Measurements from ENCODE around the gene STAT6.

STAT6 gene

DNA sequence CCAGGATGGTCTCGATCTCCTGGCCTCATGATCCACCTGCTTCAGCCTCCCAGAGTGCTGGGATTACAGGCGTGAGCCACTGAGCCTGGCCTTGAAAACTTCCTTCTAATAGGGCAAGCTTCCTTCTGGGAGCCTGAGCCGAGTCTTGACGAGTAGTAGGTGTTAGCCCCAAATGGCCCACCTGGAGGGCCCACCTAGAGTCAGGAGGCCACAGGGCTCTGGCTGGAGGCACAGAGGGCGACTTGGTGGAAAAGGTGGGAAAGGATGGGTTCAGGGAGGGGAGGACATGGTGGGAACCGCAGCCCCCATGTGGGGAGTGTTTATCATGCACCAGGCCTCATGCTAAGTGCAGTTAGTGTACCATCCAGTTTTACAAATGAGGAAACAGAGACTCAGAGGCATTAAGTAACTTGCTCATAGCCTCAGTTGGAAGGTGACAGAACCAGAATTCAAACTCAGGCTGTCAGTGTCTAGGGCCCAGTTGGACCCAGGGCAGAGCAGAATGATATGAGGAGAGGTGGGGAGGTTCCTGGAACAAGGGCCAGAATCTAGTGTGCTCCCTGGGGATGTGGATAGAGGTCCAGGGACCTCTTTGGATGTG is 39.3 kb upstream of the STAT6 start:
- Mint-ChIP-seq H3K36me3 (no peaks in the 10 kb centered on the region), H3K4me1 (peaks cover 11% of the 10 kb centered on the region), H3K27ac (no peak overlapping the region), H3K9me3 (no peaks in the 10 kb centered on the region), H3K27me3 (no peaks in the 10 kb centered on the region), H3K4me3 (no peak overlapping the region)
- no peak for ATAC-seq

DNA sequence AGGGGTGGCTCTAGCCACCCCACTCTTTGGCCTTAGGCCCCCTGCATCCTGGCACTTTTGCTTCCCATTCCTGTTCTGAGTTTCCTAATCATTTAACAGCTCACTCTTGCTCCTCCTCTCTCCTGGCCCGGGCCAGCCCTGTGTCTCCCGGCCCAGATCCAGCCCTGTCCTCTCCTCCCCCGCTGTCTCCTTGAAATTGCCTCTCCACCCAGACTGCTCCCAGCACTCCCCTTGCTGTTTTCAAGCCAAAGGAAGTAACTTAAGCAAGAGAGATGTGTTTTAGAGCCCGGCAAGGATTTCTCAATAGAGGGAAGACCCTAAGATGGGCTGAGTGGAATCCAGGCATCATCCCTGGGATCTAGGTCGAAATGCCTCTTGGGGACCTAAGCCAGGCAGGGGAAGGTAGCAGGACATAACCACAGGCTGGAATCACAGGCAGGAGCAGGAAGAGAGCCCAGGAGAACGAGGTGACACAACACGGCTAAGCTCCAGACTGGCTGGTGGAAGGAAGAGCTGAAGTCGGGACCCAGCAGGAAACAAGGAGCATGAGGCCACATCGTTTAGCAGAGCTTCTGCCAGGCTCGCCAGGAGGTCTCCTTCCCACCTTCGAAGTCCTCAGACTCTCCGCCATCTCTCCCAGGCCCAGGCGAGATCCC is 38.2 kb upstream of the STAT6 start:
- H3K4me1 Mint-ChIP-seq, result peaks cover 6% of the 10 kb centered on the region
- no peaks in the 10 kb centered on the region for H3K36me3 Mint-ChIP-seq
- no peaks in the 10 kb centered on the region for H3K9me3 Mint-ChIP-seq
- H3K4me3 Mint-ChIP-seq, result no peak overlapping the region
- no peaks in the 10 kb centered on the region for H3K27me3 Mint-ChIP-seq
- no peak for ATAC-seq
- H3K27ac Mint-ChIP-seq, result no peak overlapping the region

DNA sequence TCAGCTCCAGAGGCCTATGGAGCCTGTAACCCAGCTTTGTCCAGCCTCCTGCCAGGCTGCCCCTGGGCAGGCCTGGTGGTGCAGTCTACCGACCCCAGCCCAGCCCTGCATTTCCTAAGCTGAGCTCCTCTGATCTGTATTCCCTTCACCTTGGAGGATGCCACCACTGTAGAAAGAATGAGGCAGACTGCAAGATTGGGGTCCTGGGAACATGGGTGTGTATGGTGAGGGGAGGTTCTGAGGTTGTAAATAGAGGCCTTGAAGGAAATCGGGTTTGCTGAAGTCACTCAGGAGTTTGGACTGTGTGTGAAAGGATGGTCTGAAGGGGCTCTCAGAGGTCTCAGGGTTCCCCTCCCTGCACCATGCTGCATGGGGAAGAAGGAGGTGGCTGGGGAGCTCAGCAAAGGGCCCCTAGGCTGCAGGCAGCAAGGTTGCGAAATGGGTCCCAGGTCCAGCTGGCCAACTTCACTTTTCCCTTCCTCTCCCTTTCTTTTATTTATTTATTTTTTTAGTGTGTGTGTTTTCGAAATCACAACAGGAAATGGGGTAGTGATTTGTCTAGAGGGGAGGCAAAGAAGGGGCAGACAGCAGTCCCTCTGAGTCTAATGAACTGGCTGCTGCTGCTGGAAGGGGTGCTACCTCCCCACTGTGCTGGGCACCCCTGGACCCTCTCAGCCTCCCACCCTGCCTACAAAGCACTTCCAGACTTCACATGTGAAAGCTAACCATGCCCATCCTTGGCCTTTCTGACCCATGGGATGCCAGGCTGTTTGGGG is 37.5 kb upstream of the STAT6 start:
- no peaks in the 10 kb centered on the region for H3K9me3 Mint-ChIP-seq
- no peak for ATAC-seq
- H3K27ac Mint-ChIP-seq, result no peak overlapping the region
- H3K4me1 Mint-ChIP-seq, result peaks cover 6% of the 10 kb centered on the region
- H3K4me3 Mint-ChIP-seq, result no peak overlapping the region
- no peaks in the 10 kb centered on the region for H3K27me3 Mint-ChIP-seq
- H3K36me3 Mint-ChIP-seq, result no peaks in the 10 kb centered on the region

DNA sequence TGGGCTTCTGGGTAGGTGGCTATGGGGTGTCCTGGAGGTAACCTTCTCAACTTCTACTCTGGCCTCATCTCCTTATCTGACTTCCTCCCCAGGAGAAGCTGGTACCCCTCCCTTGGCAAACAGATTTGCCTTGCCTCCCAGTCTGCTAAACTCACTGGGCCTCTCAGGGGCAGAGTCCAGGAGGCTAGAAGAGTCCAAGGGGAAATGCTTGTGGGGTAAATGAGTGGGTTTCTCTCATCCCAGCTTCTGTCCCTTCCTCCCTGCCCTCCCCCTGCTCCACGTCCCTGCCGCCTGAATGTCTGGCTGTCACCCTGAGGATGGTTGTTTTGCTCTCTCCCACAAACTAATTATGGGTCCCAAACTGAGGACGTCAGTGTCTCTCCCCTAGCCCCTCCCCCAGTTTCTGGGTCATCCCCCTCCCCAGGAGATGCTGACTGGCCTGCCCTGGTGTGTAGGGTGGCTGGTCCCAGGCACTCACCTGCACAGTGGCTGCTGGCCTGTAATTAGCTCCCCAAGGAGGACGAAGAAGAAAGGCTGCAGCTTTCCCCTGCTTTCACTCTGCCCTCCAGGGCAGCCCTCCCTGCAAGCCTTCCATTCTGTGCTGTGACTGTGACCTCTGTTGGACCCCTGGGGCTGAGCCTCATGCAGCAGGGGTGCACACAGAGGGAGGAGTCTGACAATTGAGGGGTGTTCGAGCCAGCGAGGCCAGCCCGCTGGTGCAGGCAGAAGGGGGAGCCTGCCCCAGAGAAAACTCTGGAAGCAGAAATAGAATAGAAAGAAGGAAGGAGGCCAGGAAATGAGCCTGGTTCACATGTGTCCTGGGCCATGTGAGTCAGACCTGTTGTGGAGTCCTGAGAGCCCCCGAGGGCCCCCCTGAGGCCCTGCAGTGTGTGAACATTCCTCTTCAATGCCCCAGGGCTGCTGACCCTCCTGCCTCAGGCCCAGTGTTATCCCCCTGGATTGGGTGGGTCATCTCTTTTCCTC is 36.1 kb upstream of the STAT6 start, which contains the start of gene LRP1-AS:
Gene LRP1-AS, minus strand, starts transcription at position 659 of the 984 bp plus-strand sequence.
- Mint-ChIP-seq H3K36me3 (no peaks in the 10 kb centered on the region), H3K27me3 (no peaks in the 10 kb centered on the region), H3K4me1 (peaks cover 6% of the 10 kb centered on the region), H3K4me3 (no peak within 1 kb of the TSS), H3K27ac (no peak within 1 kb of the TSS), H3K9me3 (no peaks in the 10 kb centered on the region)
- no peak for ATAC-seq

DNA sequence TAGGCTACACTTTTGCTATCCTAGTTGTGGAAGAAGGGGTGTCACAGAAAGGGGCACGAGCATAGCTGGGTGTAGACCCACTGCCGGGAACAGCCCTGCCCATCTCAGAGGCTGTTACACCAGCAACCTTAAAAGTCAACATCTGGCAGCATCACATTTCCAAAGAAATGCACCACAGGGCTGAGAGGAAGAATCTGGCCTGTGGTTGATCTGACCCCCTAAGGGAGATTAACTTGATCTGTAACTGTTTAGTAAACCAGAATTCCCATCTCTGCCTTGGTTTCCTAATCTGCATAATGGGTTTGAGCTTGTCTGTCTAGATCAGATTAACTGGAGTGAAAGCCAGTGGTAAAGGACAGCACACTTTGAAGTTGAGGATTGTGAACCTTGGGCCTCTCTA is 34.9 kb upstream of the STAT6 start:
- Mint-ChIP-seq H3K9me3 (no peaks in the 10 kb centered on the region), H3K36me3 (no peaks in the 10 kb centered on the region), H3K27me3 (no peaks in the 10 kb centered on the region), H3K4me3 (no peak overlapping the region), H3K4me1 (peaks cover 6% of the 10 kb centered on the region), H3K27ac (no peak overlapping the region)
- ATAC-seq, result no peak

DNA sequence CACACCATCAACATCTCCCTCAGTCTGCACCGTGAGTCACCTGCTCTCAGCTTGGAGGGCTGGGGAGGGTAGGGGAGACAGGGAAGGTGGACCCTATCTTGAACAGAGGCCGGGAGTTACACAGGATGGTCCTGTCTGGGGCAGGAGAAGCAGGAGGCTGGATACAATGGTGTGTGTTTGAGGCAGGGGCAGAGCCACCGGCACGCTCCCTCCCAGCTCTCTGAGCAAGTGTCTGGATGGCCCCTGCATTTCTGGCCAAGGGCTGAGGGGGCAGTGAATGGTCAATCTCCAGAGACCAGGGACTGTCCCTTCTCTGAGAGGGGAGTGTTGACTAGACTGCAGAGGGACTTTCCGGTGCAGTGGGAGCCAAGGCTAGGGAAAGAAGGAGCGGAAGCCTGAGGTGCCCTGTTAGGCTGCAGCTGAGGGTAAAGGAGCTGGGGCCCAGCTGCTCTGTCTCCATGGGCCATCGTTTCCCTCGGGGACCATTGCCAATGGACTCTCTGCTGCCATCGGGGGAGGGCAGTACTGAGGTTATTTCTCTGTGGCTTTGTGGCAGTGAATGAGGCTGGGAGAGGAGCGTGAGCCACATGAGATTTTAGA is 34.4 kb upstream of the STAT6 start:
- Mint-ChIP-seq H3K27me3 (no peaks in the 10 kb centered on the region), H3K27ac (no peak overlapping the region), H3K4me1 (peaks cover 6% of the 10 kb centered on the region), H3K36me3 (no peaks in the 10 kb centered on the region), H3K4me3 (no peak overlapping the region), H3K9me3 (no peaks in the 10 kb centered on the region)
- no peak for ATAC-seq

DNA sequence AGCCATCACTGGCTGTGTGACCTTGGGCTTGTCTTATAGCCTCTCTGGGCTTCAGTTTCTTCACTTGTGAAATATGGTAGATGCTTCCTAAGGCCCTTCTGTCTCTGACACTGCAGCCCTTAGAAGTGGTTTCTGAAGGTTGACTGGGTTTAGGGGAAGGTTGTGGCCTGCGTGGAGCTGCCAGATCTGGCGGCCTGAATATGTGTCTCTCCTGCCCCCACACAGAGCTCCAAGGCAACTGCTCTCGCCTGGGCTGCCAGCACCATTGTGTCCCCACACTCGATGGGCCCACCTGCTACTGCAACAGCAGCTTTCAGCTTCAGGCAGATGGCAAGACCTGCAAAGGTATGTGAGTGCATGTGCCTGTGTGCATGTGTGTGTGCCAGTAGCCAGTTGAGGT is 32.3 kb upstream of the STAT6 start:
- Mint-ChIP-seq H3K4me1 (peaks cover 6% of the 10 kb centered on the region), H3K27ac (no peak overlapping the region), H3K36me3 (no peaks in the 10 kb centered on the region), H3K4me3 (no peak overlapping the region), H3K27me3 (no peaks in the 10 kb centered on the region), H3K9me3 (no peaks in the 10 kb centered on the region)
- no peak for ATAC-seq

DNA sequence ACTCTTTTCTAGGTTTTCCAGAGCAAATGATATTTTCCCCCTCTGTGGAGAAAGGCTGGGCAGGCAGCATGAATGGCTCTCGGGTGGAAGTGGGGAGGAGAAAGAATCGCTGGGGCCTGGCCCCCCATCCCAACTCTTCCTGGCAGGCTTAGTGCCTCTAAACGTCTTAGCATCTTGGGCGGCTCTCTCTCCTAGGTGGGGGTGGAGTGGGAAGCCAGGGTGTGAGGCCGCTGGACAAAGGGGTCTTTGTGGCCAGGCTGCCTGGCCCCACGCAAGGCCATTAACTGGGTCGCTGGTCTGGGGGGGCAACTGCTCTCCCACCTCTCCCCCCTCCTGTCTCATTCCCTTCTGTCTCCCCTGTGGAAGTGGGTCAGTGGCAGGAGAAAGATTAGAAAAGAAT is 31.6 kb upstream of the STAT6 start:
- Mint-ChIP-seq H3K4me3 (no peak overlapping the region), H3K27me3 (no peaks in the 10 kb centered on the region), H3K36me3 (no peaks in the 10 kb centered on the region), H3K9me3 (no peaks in the 10 kb centered on the region), H3K27ac (no peak overlapping the region), H3K4me1 (peaks cover 6% of the 10 kb centered on the region)
- ATAC-seq, result no peak

DNA sequence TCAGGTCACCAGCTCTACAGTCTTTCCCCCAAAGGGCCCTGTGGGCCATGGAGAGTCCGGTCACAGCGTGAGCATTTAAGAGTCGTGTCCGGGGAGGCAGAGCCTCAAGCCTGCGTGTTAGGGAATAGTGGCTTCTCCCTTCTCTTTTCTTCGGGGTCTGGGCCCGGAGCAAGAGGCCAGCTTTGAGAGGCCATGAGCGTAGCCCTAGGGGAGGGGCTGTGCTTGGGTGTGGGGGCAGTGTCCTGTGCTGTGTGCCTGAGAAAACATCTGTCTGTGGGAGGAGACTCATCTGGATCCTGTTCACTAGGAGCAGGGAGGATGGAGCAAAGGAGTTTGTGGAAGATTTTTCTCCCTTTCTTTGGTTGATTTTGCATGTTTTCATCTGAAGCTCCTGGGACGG is 31.0 kb upstream of the STAT6 start:
- ATAC-seq, result no peak
- H3K27ac Mint-ChIP-seq, result no peak overlapping the region
- H3K36me3 Mint-ChIP-seq, result no peaks in the 10 kb centered on the region
- peaks cover 6% of the 10 kb centered on the region for H3K4me1 Mint-ChIP-seq
- no peaks in the 10 kb centered on the region for H3K27me3 Mint-ChIP-seq
- H3K9me3 Mint-ChIP-seq, result no peaks in the 10 kb centered on the region
- no peak overlapping the region for H3K4me3 Mint-ChIP-seq

DNA sequence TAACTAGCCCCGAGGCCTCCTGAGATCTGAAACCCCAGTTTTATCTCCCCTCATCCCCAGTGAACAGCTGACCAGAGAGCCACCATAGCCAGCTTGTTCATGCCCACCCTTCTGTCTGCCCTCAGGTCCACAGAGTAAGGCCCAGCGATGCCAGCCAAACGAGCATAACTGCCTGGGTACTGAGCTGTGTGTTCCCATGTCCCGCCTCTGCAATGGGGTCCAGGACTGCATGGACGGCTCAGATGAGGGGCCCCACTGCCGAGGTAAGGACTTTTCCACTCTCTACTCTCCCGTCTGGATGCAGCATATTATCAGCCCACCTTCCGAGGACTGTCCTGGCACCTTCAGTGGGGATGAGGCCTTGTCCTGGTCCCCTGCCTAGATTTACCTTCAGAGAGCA is 30.1 kb upstream of the STAT6 start:
- no peak overlapping the region for H3K4me3 Mint-ChIP-seq
- H3K27me3 Mint-ChIP-seq, result no peaks in the 10 kb centered on the region

DNA sequence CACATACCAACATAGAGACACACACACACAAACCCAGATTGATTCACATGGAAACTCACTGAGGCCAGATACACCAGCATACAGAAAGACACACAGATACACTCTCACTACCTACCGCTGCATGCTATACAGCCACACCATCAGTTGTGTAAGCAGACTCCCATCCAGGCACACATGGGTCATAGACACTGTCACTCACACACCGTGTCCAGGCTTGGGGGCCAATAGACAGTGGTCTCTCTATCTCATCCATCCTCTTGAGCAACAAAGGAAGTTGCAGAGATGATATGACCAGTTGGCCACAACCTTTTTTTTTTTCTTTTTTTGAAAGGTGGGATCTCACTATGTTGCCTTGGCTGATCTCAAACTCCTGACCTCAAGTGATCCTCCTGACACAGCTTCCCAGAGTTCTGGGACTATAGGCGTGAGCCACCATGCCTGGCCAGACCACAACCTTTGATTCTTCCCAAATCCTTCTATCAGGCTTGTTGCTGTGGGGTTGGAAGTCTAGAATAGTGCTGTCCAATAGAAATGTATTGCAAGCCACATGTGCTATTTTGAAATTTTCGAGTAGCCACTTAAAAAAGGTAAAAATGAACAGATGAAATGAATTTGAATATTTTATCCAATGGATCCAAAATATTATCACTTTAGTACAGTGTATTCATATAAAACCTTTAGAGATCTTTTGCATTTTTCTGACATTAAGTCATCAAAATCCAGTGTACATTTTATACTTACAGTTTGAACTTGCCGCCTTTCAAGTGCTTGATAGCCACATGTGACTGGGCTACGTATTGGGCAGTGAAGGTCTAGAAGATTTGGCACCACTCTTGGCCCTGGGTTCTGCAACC is 28.9 kb upstream of the STAT6 start:
- H3K9me3 Mint-ChIP-seq, result no peaks in the 10 kb centered on the region
- H3K27me3 Mint-ChIP-seq, result no peaks in the 10 kb centered on the region
- no peaks in the 10 kb centered on the region for H3K4me1 Mint-ChIP-seq
- no peak overlapping the region for H3K27ac Mint-ChIP-seq
- H3K36me3 Mint-ChIP-seq, result no peaks in the 10 kb centered on the region
- no peak overlapping the region for H3K4me3 Mint-ChIP-seq
- no peak for ATAC-seq

More for the DNA sequence above, 30.1 kb upstream of the STAT6 start:
- Mint-ChIP-seq H3K27ac (no peak overlapping the region), H3K36me3 (no peaks in the 10 kb centered on the region), H3K9me3 (no peaks in the 10 kb centered on the region), H3K4me1 (peaks cover 6% of the 10 kb centered on the region)
- no peak for ATAC-seq

DNA sequence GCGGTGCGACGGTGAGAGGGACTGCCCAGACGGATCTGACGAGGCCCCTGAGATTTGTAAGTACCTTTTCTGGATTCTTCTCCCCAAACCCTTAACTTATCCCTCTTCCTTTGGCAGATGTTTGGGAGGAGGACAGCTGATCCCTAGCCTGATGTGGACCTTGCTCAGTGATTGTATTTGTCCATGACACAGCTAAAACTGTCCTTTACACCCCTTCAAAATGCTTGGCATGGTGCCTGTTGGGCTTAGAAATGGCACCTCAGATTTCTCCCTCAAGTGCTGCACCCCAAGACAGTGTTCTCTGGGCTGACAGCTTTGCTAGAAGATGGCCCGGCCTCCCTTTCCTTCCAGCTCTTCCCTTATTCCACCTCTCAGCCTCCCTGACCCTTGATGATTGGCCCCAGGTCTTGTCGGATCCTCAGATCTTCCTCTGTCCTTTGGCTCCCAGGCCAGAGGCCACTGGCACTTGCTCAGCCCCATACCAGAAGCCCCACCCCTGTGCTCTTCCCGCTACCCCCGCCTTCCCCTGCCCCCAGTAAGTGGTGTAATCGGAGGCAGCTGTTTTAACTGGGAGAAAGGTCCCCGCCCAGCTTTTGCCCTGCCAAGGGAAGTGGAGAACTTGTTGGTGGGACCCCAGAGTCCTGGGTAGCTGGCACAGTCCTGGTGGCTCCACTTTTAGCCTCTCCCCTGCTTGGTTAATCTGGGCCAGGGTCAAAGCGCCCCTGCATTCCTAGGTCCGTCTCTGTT is 27.5 kb upstream of the STAT6 start:
- ATAC-seq, result no peak
- H3K36me3 Mint-ChIP-seq, result no peaks in the 10 kb centered on the region
- no peaks in the 10 kb centered on the region for H3K9me3 Mint-ChIP-seq
- no peaks in the 10 kb centered on the region for H3K27me3 Mint-ChIP-seq
- H3K27ac Mint-ChIP-seq, result no peak overlapping the region
- no peak overlapping the region for H3K4me3 Mint-ChIP-seq
- H3K4me1 Mint-ChIP-seq, result no peaks in the 10 kb centered on the region

DNA sequence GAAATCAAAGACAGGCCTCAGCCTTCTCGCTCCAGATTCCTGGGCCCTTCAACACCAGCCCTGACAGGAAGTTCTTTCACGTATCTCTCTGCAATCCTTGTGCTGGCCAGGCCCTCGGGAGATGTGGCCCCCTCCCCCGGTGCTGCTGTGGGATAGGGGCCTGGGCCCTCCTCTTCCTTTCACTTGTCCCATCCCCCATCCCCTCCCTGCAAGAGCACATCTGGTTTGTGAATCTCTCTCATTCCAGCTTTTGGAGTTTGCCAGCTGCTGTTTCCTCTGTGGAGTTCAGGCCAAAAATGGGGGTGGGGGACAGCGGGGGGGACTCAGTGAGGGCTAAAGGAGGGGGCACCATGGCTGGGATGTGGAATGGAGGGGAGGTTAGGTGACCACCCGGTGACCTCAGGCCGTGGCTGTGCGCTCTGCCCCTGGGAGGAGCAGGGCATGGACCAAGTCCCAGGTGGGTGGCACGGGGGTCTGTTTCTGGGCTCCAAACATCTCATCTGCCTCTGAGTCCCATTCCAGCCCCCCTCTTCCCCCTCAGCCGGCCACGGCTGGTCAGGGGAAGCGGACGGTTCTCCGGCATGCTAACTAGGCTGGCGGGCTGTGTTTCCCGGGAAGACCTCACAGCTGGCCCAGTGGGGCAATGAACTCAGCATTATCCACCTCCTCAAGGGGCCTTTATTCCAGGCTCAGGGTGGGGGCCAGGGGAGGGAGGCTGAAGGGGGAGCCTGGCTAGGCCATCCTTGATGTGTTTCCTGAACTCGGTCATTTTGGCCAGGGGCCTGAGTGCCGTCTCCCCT is 24.6 kb upstream of the STAT6 start:
- no peak overlapping the region for H3K4me3 Mint-ChIP-seq
- ATAC-seq, result no peak
- H3K9me3 Mint-ChIP-seq, result no peaks in the 10 kb centered on the region
- H3K27ac Mint-ChIP-seq, result no peak overlapping the region
- H3K4me1 Mint-ChIP-seq, result peaks cover 12% of the 10 kb centered on the region
- H3K27me3 Mint-ChIP-seq, result no peaks in the 10 kb centered on the region
- no peaks in the 10 kb centered on the region for H3K36me3 Mint-ChIP-seq

Measured in stimulated activated memory B cell treated with anti-CD40 and anti-IgM and Interleukin-4, amounts not matched to agents 10 μg/mL and 1 μg/mL and 100 μg/mL, for 72 hours (primary cell).